ENCODE data around the gene C1QL1.

C1QL1 gene

DNA sequence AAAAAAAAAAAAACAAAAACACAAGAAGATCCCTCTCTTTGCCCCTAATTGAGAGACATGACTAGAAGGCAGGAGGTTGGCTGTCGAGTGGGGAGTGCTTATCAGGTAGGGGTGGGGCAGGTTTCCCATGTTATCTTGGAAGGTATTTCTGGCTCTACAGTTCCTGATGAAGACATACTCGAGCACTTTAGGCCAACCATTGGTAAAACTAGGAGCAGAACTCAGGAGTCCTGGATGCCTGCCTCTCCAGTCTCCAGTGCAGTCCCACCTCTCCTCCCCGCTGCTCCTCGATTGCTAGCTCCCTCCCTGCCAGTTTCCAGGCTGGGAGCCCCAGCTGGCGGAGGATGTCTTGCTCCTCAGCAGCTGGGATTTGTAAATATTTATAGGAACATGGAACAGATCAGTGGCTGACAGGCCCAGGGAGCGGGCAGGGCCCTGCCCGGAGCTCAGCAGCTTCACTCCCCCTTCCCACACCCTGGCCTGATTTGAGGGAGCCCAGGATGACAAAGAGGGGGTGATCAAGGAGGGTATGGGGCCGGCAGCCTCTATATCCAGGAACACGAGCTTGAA, 11.4 kb upstream of the C1QL1 start:
- no peak for TF ChIP-seq YY1 (IDR thresholded peaks at IDR 0.05; ENCODE audit: low read depth)
- TF ChIP-seq EGR1 (IDR thresholded peaks at IDR 0.05), result no peak
- no peak for TF ChIP-seq TCF12 (IDR thresholded peaks at IDR 0.05; ENCODE audit: low read depth)
- TF ChIP-seq, protein P1, sequence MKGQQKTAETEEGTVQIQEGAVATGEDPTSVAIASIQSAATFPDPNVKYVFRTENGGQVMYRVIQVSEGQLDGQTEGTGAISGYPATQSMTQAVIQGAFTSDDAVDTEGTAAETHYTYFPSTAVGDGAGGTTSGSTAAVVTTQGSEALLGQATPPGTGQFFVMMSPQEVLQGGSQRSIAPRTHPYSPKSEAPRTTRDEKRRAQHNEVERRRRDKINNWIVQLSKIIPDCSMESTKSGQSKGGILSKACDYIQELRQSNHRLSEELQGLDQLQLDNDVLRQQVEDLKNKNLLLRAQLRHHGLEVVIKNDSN (IDR thresholded peaks at IDR 0.05), result no peak
- TF ChIP-seq RAD21 (IDR thresholded peaks at IDR 0.05; ENCODE audit: low read depth), result no peak
- TF ChIP-seq, protein P2, sequence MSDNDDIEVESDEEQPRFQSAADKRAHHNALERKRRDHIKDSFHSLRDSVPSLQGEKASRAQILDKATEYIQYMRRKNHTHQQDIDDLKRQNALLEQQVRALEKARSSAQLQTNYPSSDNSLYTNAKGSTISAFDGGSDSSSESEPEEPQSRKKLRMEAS (IDR thresholded peaks at IDR 0.05), result no peak
- no peak for TF ChIP-seq TEAD4 (IDR thresholded peaks at IDR 0.05)
- TF ChIP-seq ZBTB7A (IDR thresholded peaks at IDR 0.05; ENCODE audit: low read depth), result no peak
- no peak for TF ChIP-seq CREB1 (IDR thresholded peaks at IDR 0.05; ENCODE audit: low read depth)
- TF ChIP-seq TAF1 (IDR thresholded peaks at IDR 0.05; ENCODE audit: low read depth), result no peak

DNA sequence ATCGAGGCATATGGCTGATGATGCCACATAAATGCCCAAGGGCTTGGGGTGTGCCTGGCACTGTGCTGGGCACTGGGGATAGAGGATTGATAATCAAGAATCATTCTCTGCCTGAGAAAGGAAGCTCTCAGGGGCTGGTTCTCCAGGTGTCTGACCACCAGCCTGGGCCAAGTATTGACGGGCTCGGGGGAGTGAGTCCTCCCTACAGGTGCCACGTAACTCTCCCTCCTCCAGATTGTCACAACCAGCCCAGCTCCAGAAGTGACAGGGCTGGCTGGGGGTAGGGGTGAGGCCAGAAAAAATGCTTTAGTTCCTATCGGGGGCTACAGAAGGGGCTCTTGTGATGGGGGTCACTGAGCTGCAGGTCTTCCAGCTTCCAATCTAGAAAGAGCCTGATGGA, 10.7 kb upstream of the C1QL1 start:
- no peak for TF ChIP-seq NFIC (IDR thresholded peaks at IDR 0.05)

DNA sequence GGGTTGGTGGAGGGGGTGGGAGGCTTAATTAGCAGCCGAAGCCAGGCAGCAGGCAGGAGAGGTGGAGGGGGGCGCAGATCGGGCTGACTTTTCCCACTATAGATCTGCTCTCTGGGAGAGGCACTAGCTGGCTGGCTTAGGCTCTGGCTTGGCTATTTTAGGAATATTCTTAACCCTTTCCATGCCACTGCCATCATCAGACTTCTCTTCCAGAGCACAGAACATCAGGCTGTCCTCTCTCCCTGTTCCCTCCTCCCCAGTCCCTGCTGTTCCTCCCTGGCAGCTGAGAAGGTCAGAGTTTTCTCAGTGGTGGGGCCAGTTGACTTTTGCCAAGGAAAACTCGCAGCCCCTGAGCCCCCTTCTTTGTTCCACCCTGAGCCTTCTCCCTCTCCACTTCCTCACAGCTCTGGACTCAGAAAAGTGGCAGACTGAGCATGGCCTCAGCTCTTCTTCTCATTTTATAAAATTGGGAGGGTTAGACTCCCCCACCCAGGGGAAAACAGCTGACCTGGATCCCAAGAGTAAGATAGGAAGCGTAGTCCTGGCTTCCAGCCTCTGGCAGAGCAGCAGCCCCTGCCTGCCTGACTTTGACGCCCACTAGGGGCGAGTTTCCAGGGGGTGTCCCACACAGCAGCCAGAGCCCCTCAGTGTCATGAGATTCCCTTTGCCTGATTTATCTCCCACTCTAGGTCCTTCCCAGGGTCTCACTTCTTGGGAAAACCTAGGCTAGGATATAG, 9.9 kb upstream of the C1QL1 start:
- TF ChIP-seq TAF1 (IDR thresholded peaks at IDR 0.05; ENCODE audit: low read depth) (no peak), YY1 (IDR thresholded peaks at IDR 0.05; ENCODE audit: low read depth) (no peak), EGR1 (IDR thresholded peaks at IDR 0.05) (no peak), REST (IDR thresholded peaks at IDR 0.05; ENCODE audit: low read depth) (no peak), NFIC (IDR thresholded peaks at IDR 0.05) (no peak), CEBPB (IDR thresholded peaks at IDR 0.05) (no peak), EP300 (IDR thresholded peaks at IDR 0.05; ENCODE audit: borderline replicate concordance) (no peak), FOXM1 (IDR thresholded peaks at IDR 0.05; ENCODE audit: borderline replicate concordance, low read depth) (no peak), TCF12 (IDR thresholded peaks at IDR 0.05; ENCODE audit: low read depth) (no peak), RAD21 (IDR thresholded peaks at IDR 0.05; ENCODE audit: low read depth) (no peak), TEAD4 (IDR thresholded peaks at IDR 0.05) (no peak), ZBTB7A (IDR thresholded peaks at IDR 0.05; ENCODE audit: low read depth) (no peak), CREB1 (IDR thresholded peaks at IDR 0.05; ENCODE audit: low read depth) (no peak)
- TF ChIP-seq, protein P2 (IDR thresholded peaks at IDR 0.05), result no peak
- TF ChIP-seq, protein P1 (IDR thresholded peaks at IDR 0.05), result no peak

GRCh38 chr17:44977065-44977464, 9.0 kb upstream of the C1QL1 start:
- TF ChIP-seq ZBTB7A (IDR thresholded peaks at IDR 0.05; ENCODE audit: low read depth), result no peak
- TF ChIP-seq NFIC (IDR thresholded peaks at IDR 0.05), result no peak
- no peak for TF ChIP-seq TAF1 (IDR thresholded peaks at IDR 0.05; ENCODE audit: low read depth)

GRCh38 chr17:44976206-44976605, 8.1 kb upstream of the C1QL1 start:
- TF ChIP-seq YY1 (IDR thresholded peaks at IDR 0.05; ENCODE audit: low read depth), result no peak
- TF ChIP-seq ZBTB7A (IDR thresholded peaks at IDR 0.05; ENCODE audit: low read depth), result no peak
- TF ChIP-seq TEAD4 (IDR thresholded peaks at IDR 0.05), result no peak
- TF ChIP-seq, protein P1 (IDR thresholded peaks at IDR 0.05), result no peak
- no peak for TF ChIP-seq FOXM1 (IDR thresholded peaks at IDR 0.05; ENCODE audit: borderline replicate concordance, low read depth)
- TF ChIP-seq EGR1 (IDR thresholded peaks at IDR 0.05), result no peak
- TF ChIP-seq TCF12 (IDR thresholded peaks at IDR 0.05; ENCODE audit: low read depth), result no peak
- no peak for TF ChIP-seq NFIC (IDR thresholded peaks at IDR 0.05)
- TF ChIP-seq TAF1 (IDR thresholded peaks at IDR 0.05; ENCODE audit: low read depth), result no peak

DNA sequence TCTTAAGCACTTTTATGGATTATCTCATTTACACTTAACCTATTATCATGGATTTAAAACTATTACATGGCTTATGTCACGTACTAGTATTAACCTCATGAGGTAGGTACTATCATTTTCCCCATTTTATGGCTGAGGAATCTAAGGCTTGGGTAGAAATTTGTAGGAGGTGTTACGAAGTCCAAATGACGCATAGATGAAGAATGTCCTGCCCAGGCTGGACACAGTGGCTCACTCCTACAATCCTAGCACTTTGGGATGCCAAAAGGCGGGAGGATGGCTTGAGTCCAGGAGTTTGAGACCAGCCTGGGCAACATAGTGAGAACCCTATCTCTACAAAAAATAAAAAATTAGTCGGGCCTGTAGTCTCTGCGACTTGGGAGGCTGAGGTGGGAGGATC, 4.8 kb upstream of the C1QL1 start:
- TF ChIP-seq TEAD4 (IDR thresholded peaks at IDR 0.05) (peak; percentile 52), NFIC (IDR thresholded peaks at IDR 0.05) (peak; percentile 55), RAD21 (IDR thresholded peaks at IDR 0.05; ENCODE audit: low read depth) (no peak), EP300 (IDR thresholded peaks at IDR 0.05; ENCODE audit: borderline replicate concordance) (no peak), TCF12 (IDR thresholded peaks at IDR 0.05; ENCODE audit: low read depth) (no peak), CEBPB (IDR thresholded peaks at IDR 0.05) (no peak)
- TF ChIP-seq, protein P2 (IDR thresholded peaks at IDR 0.05), result no peak
- TF ChIP-seq, protein P1 (IDR thresholded peaks at IDR 0.05), result no peak

All from Ishikawa (cell line).